LNCAP (cell line): Measurements from ENCODE around the gene SEPHS2.

Experiments used
- TF ChIP-seq, protein P1 (sequence below): fragments of 450-650 bp; IDR thresholded peaks from 2 replicates; pipeline ENCODE4 v1.5.1; 2017; ENCODE audit warnings: mild to moderate bottlenecking

Gene SEPHS2

DNA sequence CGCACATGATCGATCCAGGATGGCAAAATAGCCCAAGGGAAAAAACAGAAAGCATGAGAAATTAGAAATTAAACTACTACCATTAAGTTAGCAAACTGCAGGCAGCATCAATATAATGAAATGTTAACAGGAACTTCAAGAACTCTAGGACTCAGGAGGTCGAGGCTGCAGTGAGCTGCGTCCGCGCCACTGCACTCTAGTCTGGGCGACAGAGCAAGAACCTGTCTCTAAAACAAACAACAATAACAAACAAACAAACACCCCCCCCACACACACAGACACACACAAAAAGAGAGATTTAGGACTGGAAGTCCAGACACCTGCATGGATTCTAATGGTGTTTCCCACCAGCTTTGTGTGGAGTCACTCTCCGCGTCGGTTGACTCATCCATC lies 525 bp upstream of the SEPHS2 start:
- TF ChIP-seq, protein P1, sequence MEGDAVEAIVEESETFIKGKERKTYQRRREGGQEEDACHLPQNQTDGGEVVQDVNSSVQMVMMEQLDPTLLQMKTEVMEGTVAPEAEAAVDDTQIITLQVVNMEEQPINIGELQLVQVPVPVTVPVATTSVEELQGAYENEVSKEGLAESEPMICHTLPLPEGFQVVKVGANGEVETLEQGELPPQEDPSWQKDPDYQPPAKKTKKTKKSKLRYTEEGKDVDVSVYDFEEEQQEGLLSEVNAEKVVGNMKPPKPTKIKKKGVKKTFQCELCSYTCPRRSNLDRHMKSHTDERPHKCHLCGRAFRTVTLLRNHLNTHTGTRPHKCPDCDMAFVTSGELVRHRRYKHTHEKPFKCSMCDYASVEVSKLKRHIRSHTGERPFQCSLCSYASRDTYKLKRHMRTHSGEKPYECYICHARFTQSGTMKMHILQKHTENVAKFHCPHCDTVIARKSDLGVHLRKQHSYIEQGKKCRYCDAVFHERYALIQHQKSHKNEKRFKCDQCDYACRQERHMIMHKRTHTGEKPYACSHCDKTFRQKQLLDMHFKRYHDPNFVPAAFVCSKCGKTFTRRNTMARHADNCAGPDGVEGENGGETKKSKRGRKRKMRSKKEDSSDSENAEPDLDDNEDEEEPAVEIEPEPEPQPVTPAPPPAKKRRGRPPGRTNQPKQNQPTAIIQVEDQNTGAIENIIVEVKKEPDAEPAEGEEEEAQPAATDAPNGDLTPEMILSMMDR = no peak

DNA sequence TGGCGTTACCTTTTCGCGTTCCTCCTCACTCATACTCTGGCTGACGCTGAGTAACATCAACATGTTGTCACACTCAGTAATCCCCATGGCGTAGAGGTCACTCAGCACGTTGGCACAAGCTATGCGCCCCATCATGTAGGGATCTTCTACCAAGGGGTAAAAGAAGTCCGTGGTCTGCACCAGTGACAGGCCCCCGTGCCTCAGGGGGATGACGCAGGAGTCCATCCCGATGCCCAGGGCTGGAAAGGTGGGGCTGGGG lies 596 bp downstream of the SEPHS2 start:
- TF ChIP-seq, protein P1 = no peak

DNA sequence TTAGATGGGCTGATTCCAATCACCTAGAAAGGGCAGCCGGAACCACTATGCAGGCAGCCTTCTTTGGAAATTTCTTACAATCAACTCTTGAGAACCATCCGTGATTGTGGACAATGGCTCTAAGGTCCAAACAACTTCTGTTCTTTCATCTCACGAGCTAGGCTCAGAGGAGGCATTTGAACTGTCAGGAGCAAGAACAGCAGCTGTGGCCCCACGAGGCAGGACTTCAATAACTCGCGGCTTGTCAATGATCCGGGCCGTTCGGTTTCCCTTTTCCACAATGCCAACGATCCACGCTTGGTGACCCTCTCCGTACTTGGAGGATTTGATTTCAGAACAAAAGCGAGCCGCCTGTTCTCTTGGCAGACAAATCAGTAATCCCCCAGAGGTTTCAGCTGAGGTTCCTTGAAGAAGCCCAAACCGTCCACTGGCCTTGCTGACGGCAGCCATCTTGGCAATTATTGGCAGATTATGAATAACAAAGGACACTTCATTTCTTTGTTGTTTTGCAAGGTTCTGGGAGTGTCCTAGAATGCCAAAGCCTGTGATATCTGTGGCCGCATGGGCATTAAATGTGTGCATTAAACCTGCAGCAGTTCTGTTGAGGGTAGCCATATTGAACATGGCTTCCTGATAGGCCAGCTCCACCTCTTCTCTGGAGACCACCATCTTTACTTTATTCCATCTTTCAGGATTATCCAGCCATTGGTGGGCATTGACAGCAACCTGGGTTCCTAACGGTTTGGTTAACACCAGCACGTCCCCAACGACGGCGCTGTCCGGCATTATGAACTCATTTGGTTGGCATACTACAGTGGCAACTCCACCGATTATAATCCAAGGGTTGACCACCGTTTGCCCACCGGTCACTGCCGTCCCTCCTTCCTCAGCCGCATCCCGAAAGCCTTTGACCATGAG lies 1.2 kb downstream of the SEPHS2 start:
- TF ChIP-seq, protein P1 = no peak

DNA sequence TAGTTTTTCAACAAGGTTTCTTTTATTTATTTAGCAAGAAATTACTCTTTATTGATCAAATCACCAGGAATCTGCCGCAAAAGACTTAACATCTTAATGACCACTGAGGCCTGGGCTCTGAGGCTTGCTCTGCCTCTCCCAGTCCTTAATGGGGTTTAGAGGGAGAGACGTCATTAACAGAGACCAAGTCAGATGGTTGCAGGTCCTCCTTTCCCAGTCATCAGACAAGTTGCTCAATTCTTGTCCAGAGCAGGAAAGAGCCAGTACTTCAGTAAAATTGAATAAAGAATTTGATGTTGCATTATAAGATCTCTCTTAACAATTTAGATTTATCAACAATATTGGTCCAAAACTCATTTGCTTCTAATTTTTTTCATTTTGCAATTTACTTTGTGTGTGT lies 2.0 kb downstream of the SEPHS2 start:
- TF ChIP-seq, protein P1 = no peak

DNA sequence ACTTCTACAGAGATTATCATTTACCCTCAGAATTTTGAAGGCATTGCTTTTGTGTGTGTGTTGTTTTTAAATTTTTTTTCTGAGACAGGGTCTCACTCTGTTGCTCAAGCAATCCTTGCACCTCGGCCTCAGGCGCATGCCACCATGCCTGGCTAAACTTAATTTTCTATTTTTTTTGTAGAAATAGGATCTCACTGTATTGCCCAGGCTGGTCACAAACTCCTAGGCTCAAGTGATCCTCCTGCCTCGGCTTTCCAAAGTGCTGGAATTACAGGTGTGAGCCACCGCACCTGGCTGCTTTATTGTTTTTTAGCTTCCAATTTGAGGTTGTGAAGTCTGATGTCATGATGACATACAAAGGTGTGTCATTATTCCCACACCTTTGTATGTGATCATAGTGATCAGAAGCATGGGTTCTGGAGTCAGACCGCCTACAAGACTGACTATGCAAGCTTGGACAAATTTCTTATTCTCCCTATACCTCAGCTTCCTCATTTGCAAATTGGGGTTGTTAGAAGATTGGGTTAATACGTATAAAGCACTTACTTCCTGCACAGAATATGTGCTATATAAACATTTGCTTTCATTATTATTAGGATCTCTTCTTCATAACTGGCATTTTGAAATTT lies 5.8 kb downstream of the SEPHS2 start:
- TF ChIP-seq, protein P1 = no peak

DNA sequence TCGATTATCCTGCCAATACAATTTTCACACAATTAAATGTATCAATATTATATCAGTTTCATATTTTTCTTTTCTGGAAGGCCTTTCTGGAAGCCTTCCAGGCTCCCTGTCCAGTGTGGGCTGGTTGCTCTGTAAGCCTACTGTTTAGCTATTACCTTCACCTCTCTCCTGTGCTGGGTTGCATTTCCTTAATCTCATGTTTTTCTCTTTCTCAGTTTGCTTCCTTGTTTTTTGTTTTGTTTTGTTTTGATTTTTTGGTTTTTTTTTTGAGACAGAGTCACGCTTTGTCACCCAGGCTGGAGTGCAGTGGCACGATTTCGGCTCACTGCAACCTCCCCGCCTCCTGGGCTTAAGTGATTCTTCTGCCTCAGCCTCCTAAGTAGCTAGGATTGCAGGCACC lies 6.8 kb downstream of the SEPHS2 start:
- TF ChIP-seq, protein P1 = no peak

DNA sequence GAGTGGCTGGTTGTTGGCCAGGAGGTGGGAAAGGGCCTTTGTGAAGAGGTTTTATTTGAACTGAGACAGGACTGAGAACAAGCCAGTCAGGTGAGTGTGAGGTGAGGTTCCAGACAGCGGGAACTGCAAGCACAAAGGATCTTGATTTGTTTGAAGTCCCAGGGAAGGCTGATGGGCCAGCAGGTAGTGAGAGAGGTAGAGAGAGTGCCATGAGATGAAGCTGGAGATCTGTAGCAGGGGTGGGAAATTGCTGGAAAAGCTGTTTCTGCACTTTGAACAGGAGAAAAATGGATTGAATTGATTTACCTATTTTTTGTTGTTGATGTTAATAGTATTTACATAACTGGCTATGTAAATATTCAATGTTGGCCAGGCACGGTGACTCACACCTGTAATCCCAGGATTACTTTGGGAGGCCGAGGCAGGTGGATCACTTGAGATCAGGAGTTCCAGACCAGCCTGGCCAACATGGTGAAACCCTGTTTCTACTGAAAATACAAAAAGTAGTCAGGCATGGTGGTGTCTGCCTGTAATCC lies 8.1 kb downstream of the SEPHS2 start:
- TF ChIP-seq, protein P1 = no peak
